H1 (cell line): ENCODE data around the gene TM9SF1. TPM values are rescaled to one million over a fixed set of nuclear protein-coding genes. Genes with fewer than 3 reads are reported as not detected.
A peak's percentile ranks its signal among the peaks of the same experiment; 100 is the strongest.

Experiments used
- CTCF ChIA-PET: fragments of 300-600 bp; sonication (Branson Sonifier 250); formaldehyde crosslinking; loops from one replicate; lab custom pipeline; 2021; ENCODE audit not compliant: partially characterized antibody; lab: Charles Lee
- POLR2A ChIA-PET: fragments of 300-600 bp; sonication (Branson Sonifier 250); formaldehyde crosslinking; loops from one replicate; lab custom pipeline; 2021; ENCODE audit warnings: inconsistent platforms; ENCODE audit not compliant: partially characterized antibody; lab: Charles Lee
- DNase-seq, 2 experiments: peaks; one replicate each; pipeline versions ENCODE4 v3.0.0 to v3.0.0-alpha.2; 2010 to 2022; ENCODE audit warnings: low spot score in 2 of 2, low read depth in 1 of 2, mixed read lengths in 1 of 2
- FAIRE-seq: peaks from 2 replicates; lab custom pipeline; 2011; peaks lifted over from hg19 to GRCh38; lab: Jason Lieb, UNC
- H2AFZ ChIP-seq: 2 replicates; pipeline ENCODE4 v1.8.1; 2012; ENCODE audit warnings: low read length, inconsistent platforms
- H2AK5ac ChIP-seq: 2 replicates; pipeline ENCODE4 v1.6.1; 2013; ENCODE audit warnings: low read depth, low read length
- H2BK120ac ChIP-seq: replicated peaks from 2 replicates; pipeline ENCODE3; 2013; ENCODE audit warnings: low read depth, low read length, inconsistent platforms
- H2BK12ac ChIP-seq: 2 replicates; pipeline ENCODE4 v1.6.1; 2013; ENCODE audit warnings: low read depth, low read length
- H2BK15ac ChIP-seq: 2 replicates; pipeline ENCODE4 v1.6.1; 2013; ENCODE audit warnings: low read length
- H2BK20ac ChIP-seq: 2 replicates; pipeline ENCODE4 v1.6.1; 2013; ENCODE audit warnings: low read length
- H2BK5ac ChIP-seq: 2 replicates; pipeline ENCODE4 v1.6.1; 2013; ENCODE audit warnings: low read depth, low read length
- H3K14ac ChIP-seq: 2 replicates; pipeline ENCODE4 v1.6.1; 2013; ENCODE audit warnings: inconsistent platforms; ENCODE audit not compliant: insufficient read length
- H3K18ac ChIP-seq: 2 replicates; pipeline ENCODE4 v1.6.1; 2013; ENCODE audit warnings: low read length; ENCODE audit errors: extremely low read depth
- H3K23ac ChIP-seq: 2 replicates; pipeline ENCODE4 v1.6.1; 2013; ENCODE audit warnings: inconsistent platforms; ENCODE audit not compliant: insufficient read length
- H3K23me2 ChIP-seq: 2 replicates; pipeline ENCODE4 v1.6.1; 2013; ENCODE audit warnings: low read depth, low read length
- H3K27ac ChIP-seq: 2 replicates; pipeline ENCODE4 v1.6.1; 2011; ENCODE audit warnings: low read depth, low read length, inconsistent platforms
- H3K27me3 ChIP-seq, 4 experiments: replicated peaks in 1 of 4; 1 replicate in 1 of 4; 2 replicates in 3 of 4; pipeline versions ENCODE4 v1.6.1 to v1.8.1; 2011 to 2013; ENCODE audit warnings: low read length in 3 of 4, mild to moderate bottlenecking in 3 of 4, inconsistent platforms in 2 of 4, mixed read lengths in 2 of 4, moderate library complexity in 1 of 4; ENCODE audit not compliant: control insufficient read depth in 3 of 4, insufficient read depth in 3 of 4; ENCODE audit errors: extremely low read depth in 1 of 4
- H3K36me3 ChIP-seq, 4 experiments: 2 replicates each; pipeline versions ENCODE4 v1.6.1 to v1.8.1; 2011 to 2013; ENCODE audit warnings: mild to moderate bottlenecking in 4 of 4, low read length in 3 of 4, moderate library complexity in 2 of 4, control low read depth in 1 of 4, inconsistent platforms in 1 of 4; ENCODE audit not compliant: insufficient read depth in 4 of 4, control insufficient read depth in 2 of 4
- H3K4ac ChIP-seq: replicated peaks from 2 replicates; pipeline ENCODE3; 2013; ENCODE audit warnings: low read length, low read depth, mixed read lengths, inconsistent platforms; ENCODE audit not compliant: insufficient read length
- H3K4me1 ChIP-seq, 4 experiments: replicated peaks in 1 of 4; 1 replicate in 1 of 4; 2 replicates in 3 of 4; pipeline versions ENCODE4 v1.6.1 to v1.8.1; 2011 to 2013; ENCODE audit warnings: low read length in 3 of 4, inconsistent platforms in 2 of 4, mixed read lengths in 1 of 4; ENCODE audit not compliant: insufficient read depth in 4 of 4, control insufficient read depth in 3 of 4
- H3K4me2 ChIP-seq, 2 experiments: 2 replicates each; pipeline versions ENCODE4 v1.6.1 to v1.8.1; 2011 to 2013; ENCODE audit warnings: low read depth in 2 of 2, low read length in 2 of 2, control low read depth in 1 of 2, inconsistent platforms in 1 of 2, mild to moderate bottlenecking in 1 of 2; ENCODE audit not compliant: insufficient read depth in 1 of 2
- H3K4me3 ChIP-seq, 4 experiments: fragments of 200-600, 300-600 bp in 1 of 4; sonication (generic), shearing (Covaris generic), sonication (Bioruptor Twin) in 1 of 4; 2 replicates each; pipeline versions ENCODE4 v1.5.1 to v1.8.1; 2011 to 2016; ENCODE audit warnings: low read length in 4 of 4, low read depth in 3 of 4, control low read depth in 2 of 4, inconsistent platforms in 2 of 4, mild to moderate bottlenecking in 2 of 4, mixed read lengths in 1 of 4, moderate library complexity in 1 of 4; ENCODE audit not compliant: insufficient read depth in 2 of 4; ENCODE audit errors: extremely low read depth in 1 of 4
- H3K56ac ChIP-seq: replicated peaks from 2 replicates; pipeline ENCODE3; 2013; ENCODE audit warnings: low read depth, mild to moderate bottlenecking, mixed read lengths, low read length, inconsistent platforms; ENCODE audit not compliant: insufficient read length
- H3K79me1 ChIP-seq: 2 replicates; pipeline ENCODE4 v1.6.1; 2013; ENCODE audit warnings: low read depth, low read length, control low read depth
- H3K79me2 ChIP-seq, 2 experiments: 2 replicates each; pipeline versions ENCODE4 v1.6.1 to v1.8.1; 2012 to 2013; ENCODE audit warnings: low read length in 2 of 2, mild to moderate bottlenecking in 2 of 2, inconsistent platforms in 1 of 2; ENCODE audit not compliant: insufficient read depth in 2 of 2, control insufficient read depth in 1 of 2
- H3K9ac ChIP-seq, 4 experiments: replicated peaks in 1 of 4; 1 replicate in 1 of 4; 2 replicates in 3 of 4; pipeline versions ENCODE4 v1.6.1 to v1.8.1; 2011 to 2013; ENCODE audit warnings: low read depth in 3 of 4, low read length in 3 of 4, control low read depth in 2 of 4, mild to moderate bottlenecking in 2 of 4, moderate library complexity in 2 of 4, inconsistent platforms in 1 of 4; ENCODE audit errors: extremely low read depth in 1 of 4
- H3K9me3 ChIP-seq, 2 experiments: 2 replicates each; pipeline versions ENCODE4 v1.6.1 to v1.8.1; 2012 to 2013; ENCODE audit warnings: mild to moderate bottlenecking in 2 of 2, moderate library complexity in 2 of 2, control low read depth in 1 of 2, inconsistent platforms in 1 of 2, low read depth in 1 of 2, low read length in 1 of 2, mixed read lengths in 1 of 2; ENCODE audit not compliant: insufficient read depth in 2 of 2
- H4K20me1 ChIP-seq, 2 experiments: replicated peaks in 1 of 2; 2 replicates each; pipeline versions ENCODE3 to v1.8.1; 2011 to 2013; ENCODE audit warnings: inconsistent platforms in 2 of 2, low read length in 2 of 2, mild to moderate bottlenecking in 1 of 2; ENCODE audit not compliant: insufficient read depth in 2 of 2, control insufficient read depth in 1 of 2
- H4K5ac ChIP-seq: 2 replicates; pipeline ENCODE4 v1.6.1; 2013; ENCODE audit warnings: low read length, low read depth, mixed read lengths, inconsistent platforms; ENCODE audit not compliant: insufficient read length
- H4K8ac ChIP-seq: 2 replicates; pipeline ENCODE4 v1.8.0; 2013; ENCODE audit warnings: mild to moderate bottlenecking, moderate library complexity, low read length, inconsistent platforms; ENCODE audit not compliant: insufficient read depth; ENCODE audit errors: extremely low read depth
- H4K91ac ChIP-seq: replicated peaks from 2 replicates; pipeline ENCODE3; 2013; ENCODE audit warnings: low read length, mixed read lengths, inconsistent platforms; ENCODE audit not compliant: insufficient read length
- YY1 ChIP-seq: IDR thresholded peaks from 2 replicates; pipeline ENCODE4 v1.6.1; 2011; ENCODE audit warnings: low read depth, mild to moderate bottlenecking, low read length
- WGBS, 2 experiments: shearing (Covaris generic) in 1 of 2; methylation state at CpG; one replicate each; pipeline versions ENCODE4 v1.1.6 to v1.1.7; 2013 to 2015; ENCODE audit warnings: low lambda C conversion rate in 2 of 2, mixed read lengths in 2 of 2, inconsistent platforms in 1 of 2, low coverage in 1 of 2, missing lambda C conversion rate in 1 of 2; ENCODE audit not compliant: insufficient replicate concordance in 2 of 2, insufficient coverage in 1 of 2, insufficient read length in 1 of 2; ENCODE audit errors: extremely low coverage in 1 of 2, missing lambda C conversion rate in 1 of 2; 5-methylcytosine and 5-hydroxymethylcytosine counted together
- polyA plus RNA-seq, 7 experiments: library from polyadenylated mRNA; depleted of rRNA in 3 of 7; stranded (reverse) in 5 of 7; unstranded in 2 of 7; fragments of >200 nt in 5 of 7; fragments of 200-250 nt in 2 of 7; gene quantifications; 1 replicate in 5 of 7; 2 replicates in 1 of 7; 4 replicates in 1 of 7; pipeline versions ENCODE4 v1.2.1 to v1.2.3, GENCODE V29; 2011 to 2013; ENCODE audit warnings: missing spikeins in 2 of 7, mixed read lengths in 2 of 7
- total RNA-seq: library from RNA; stranded (reverse); fragmentation: NEBNext Ultra II Directional; extraction: Animal tissue kit (Norgen Biotek cat#: 25700); gene quantifications from 2 replicates; pipeline ENCODE4 v1.2.1, GENCODE V29; 2021
- TF ChIP-seq, protein P1 (sequence below): IDR thresholded peaks from 2 replicates; pipeline ENCODE4 v1.6.1; 2012; ENCODE audit warnings: inconsistent platforms

Gene TM9SF1
- total and polyA plus RNA-seq, 2 of the 8 experiments (the other 6 are each of a cell fraction or from before 2014, with no cell fraction given) = 22.2 to 29.2 TPM

DNA sequence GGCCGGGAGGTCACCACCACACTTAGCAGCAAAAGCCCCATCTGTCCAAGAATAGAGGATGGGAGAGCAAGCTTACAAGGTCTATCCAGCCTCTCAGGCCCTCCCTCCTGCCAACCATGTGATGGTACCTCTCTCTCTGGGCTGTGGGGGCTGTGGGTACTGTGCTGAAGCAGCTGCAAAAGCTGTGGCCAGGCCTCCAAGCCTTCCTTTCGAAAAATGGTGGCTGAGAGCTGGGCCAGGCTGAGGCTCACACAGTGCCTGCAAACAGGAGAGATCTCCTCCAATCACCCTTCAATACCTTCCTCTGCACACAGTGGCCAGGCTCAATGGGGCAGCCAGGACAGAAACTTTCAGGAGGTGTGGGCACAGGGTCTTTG, 7.7 kb downstream of the TM9SF1 start:
- Histone ChIP-seq H3K4me1 (peaks cover 0 to 7% (median 4%) of the 10 kb centered on the region in 4 experiments; a peak in 6 of 7 replicates), H2AK5ac (no peak overlapping the region), H3K14ac (no peak overlapping the region), H2BK5ac (no peak overlapping the region), H3K27me3 (no peaks in the 10 kb centered on the region), H3K56ac (no peak overlapping the region), H3K18ac (no peak overlapping the region), H4K8ac (no peak overlapping the region), H4K20me1 (peaks cover 0 to 16% of the 10 kb centered on the region in 2 experiments), H3K9me3 (no peaks in the 10 kb centered on the region), H3K4me2 (peak overlapping the region; percentile 70 to 85), H2BK120ac (no peak overlapping the region), H2AFZ (no peak overlapping the region), H2BK15ac (no peak overlapping the region), H2BK12ac (no peak overlapping the region), H4K91ac (no peak overlapping the region), H2BK20ac (no peak overlapping the region), H3K9ac (0 out of 7 replicates have a peak overlapping the region, but pooled peaks of 2 of the 4 experiments have one; percentile 4 to 13), H3K27ac (no peak overlapping the region), H4K5ac (no peak overlapping the region), H3K4me3 (peak overlapping the region; percentile 75 to 91 (median 87); a peak in 7 of 8 replicates), H3K79me2 (peaks cover 0 to 13% of the 10 kb centered on the region in 2 experiments; a peak in 2 of 4 replicates), H3K4ac (no peak overlapping the region), H3K79me1 (peaks cover 12% of the 10 kb centered on the region), H3K23ac (no peak overlapping the region), H3K23me2 (peaks cover 5% of the 10 kb centered on the region), H3K36me3 (peaks cover 13 to 45% (median 38%) of the 10 kb centered on the region in 4 experiments; a peak in 7 of 8 replicates)
- ChIA-PET POLR2A (interaction anchor here (0.6 to 9.3 kb wide), 13 partner anchors 7 to 130 kb away, joined by 3 to 158 read pairs (median 4); partner anchors contain the start of genes CHMP4A, IRF9, PCK2 and PSME2), CTCF (interaction anchor here (0.7 to 4.1 kb wide), 6 partner anchors 27 to 145 kb away, joined by 3 to 16 read pairs (median 4); partner anchors contain the start of genes DCAF11, IRF9 and NRL)
- FAIRE-seq (no peak), DNase-seq (no peak)
- TF ChIP-seq, protein P1, sequence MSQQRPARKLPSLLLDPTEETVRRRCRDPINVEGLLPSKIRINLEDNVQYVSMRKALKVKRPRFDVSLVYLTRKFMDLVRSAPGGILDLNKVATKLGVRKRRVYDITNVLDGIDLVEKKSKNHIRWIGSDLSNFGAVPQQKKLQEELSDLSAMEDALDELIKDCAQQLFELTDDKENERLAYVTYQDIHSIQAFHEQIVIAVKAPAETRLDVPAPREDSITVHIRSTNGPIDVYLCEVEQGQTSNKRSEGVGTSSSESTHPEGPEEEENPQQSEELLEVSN = no peak
- TF ChIP-seq YY1 = no peak
- 97% methylated on average over 2 of the region's 2 CpGs; no CpG with 5 or more reads in 1 of the 2 experiments for WGBS, 2 experiments
